Amniotic epithelial cell (primary cell): Measurements from ENCODE around the gene GALNTL6.
A peak's percentile ranks its signal among the peaks of the same experiment; 100 is the strongest.

ENCODE experiments used
- DNase-seq: peaks from one replicate; pipeline ENCODE4 v3.0.0-alpha.2; 2010; ENCODE audit warnings: low read depth

GALNTL6 gene

DNA sequence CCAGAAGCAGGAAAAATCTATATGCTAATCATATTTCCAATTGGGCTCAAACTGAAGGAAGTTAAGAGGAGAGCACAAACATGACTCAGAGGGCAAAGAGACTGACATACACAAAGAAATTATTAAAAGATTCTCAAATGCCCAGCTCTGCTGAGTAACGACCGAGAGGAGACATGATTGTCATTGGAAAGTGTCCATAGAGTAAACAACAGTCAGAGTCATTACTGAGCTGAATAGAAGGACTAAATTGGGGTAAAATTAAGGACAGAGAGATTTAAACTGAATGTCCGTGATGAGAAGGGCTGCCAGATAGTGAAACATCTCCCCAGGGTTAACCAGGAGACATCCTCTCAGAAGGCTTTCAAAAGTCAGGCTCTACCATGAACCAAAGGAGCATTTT lies 1244.2 kb downstream of the GALNTL6 start:
- no peak for DNase-seq

- DNase-seq = no peak
Observed at GRCh38 chr4:173057901-173058300, 1244.7 kb downstream of the GALNTL6 start.

GRCh38 chr4:173061160-173061559 lies 1248.0 kb downstream of the GALNTL6 start:
- no peak for DNase-seq

GRCh38 chr4:173073939-173074500 lies 1260.8 kb downstream of the GALNTL6 start:
- DNase-seq = no peak

DNA sequence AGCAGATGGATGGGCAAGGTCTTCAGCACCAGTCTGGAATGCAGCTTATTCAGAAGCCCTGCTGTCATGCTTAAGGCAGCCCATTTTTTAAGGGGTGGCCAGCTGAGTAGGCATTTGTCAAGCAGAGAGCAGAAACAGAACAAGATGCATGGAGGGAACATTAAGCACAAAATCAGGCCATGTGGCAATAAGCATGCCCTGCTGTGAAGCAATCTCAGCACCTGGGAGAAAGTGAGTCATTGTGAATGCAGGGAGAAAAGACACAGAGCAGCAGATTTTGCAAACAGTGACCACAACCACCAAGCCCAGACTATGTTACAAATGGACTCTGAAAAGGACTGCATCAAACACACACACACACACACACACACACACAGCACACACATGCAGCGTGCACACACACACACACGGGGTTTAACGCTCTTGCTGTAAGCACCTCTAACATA lies 1261.3 kb downstream of the GALNTL6 start:
- peak; percentile 99 for DNase-seq

- DNase-seq = peak; percentile 83
Observed at GRCh38 chr4:173076903-173077634, 1263.9 kb downstream of the GALNTL6 start.

DNA sequence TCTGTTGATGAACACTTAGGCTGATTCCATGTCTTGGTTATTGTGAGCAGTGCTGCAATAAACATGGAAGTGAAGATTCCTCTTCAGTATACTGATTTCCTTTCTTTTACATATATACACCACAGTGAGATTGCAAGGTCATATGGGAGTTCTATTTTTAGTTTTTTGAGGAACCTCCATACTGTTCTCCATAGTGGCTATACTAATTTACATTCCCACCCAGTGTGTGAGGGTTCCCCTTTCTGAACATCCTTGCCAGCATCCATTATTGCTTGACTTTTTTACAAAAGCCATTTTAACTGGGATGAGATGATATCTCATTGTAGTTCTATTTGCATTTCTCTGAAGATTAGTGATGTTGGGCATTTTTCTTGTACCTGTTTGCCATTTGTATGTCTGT lies 1274.9 kb downstream of the GALNTL6 start:
- no peak for DNase-seq
